Ureter (tissue), 1 donor: ENCODE measurements around the gene FOXL3. TPM values are rescaled to one million over a fixed set of nuclear protein-coding genes. Genes with fewer than 3 reads are reported as not detected.

ENCODE experiments used
- DNase-seq: peaks from one replicate; pipeline ENCODE4 v3.0.0-alpha.2; 2020; ENCODE audit warnings: low spot score
- total RNA-seq: library from RNA; stranded (reverse); gene quantifications from one replicate; pipeline ENCODE4 v1.2.4, GENCODE V29; 2023
- donor health status: DM: yes; HTN: yes; CAD: no.

FOXL3 gene
- total RNA-seq, 1 donor from 2014 or later, result not detected

DNA sequence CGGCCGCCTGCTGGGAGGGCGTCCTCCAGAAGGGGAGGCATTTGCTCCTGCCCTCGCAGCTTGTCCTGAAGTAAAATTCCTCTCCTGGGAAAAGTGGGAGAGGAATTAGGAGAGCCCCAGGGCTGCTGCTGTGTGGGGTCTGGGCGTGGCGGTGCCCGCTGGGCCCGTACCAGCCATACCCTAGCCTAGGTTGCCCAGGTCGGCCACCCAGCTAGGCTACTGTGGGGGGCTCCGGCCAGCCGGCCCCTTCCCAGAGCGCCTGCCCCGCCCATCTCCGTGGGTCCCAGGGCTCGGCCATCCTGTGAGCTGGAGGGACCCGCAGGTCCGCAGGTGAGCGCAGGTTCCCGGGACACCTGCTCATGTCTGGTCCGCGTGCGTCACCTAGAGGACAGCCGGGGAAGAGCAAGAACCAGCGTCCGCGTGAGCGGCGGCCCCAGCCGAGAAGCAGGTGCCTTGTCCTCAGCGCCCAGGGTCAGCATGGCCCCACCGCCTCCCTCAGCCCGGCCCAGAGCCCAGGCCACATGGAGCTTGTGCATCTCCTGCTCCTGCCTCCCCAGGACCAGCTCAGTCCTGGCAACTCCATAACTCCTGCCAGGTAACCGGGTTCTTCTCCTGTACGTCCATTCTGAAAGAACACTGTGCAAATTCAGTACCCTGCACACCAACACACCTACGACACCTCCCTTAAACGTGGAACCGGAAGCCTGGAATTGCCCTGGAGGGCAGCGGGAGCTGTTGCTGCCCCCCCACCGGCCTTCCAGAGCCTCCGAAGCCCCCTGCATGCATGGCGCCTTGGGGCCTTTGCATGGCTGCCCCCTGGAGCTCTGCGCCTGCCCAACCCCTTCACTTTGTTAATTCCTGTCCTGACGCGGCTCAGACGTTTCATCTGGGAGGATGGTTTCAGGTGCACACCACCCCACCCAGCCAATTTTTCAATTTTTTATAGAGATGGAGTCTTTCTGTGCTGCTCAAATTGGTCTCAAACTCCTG lies 22.8 kb upstream of the FOXL3 start:
- no peak for DNase-seq

DNA sequence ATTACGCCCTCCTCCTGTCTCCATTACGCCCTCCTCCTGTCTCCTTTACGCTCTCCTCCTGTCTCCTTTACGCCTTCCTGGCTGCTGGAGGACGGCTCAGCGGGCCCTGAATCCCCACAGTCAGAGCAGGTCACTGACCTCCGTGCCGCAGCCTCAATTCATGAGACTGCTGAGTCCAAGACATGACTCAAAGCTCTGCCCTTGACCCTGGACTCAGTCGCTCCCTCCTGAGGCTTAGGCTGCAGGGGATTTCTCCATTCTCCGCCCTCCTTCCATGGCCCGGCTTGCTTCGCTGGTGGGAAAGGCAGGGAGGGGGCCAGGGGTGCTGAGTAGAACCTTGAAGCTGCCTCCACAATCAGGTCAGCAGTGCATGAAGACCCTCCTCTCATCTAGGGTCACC lies 21.0 kb upstream of the FOXL3 start:
- DNase-seq, result no peak

DNA sequence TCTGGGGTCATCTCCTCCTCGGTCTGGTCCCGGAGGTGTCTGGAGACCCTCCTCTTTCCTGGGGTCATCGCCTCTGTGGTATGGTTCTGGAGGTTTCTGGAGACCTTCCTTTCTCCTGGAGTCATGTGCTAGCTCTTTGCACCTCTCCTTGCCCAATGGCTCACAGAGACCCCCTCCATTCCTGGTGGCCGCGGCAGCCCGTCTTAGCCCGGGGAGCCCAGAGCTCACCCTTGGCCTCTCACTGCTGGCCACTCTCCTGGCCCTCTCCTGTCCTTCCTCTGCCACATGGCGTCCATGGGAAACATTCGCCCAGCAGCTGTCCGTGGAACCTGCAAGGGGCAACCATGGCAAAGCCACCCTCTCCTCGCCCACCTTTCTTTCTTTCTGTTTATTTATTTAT lies 20.2 kb upstream of the FOXL3 start:
- DNase-seq, result no peak

DNA sequence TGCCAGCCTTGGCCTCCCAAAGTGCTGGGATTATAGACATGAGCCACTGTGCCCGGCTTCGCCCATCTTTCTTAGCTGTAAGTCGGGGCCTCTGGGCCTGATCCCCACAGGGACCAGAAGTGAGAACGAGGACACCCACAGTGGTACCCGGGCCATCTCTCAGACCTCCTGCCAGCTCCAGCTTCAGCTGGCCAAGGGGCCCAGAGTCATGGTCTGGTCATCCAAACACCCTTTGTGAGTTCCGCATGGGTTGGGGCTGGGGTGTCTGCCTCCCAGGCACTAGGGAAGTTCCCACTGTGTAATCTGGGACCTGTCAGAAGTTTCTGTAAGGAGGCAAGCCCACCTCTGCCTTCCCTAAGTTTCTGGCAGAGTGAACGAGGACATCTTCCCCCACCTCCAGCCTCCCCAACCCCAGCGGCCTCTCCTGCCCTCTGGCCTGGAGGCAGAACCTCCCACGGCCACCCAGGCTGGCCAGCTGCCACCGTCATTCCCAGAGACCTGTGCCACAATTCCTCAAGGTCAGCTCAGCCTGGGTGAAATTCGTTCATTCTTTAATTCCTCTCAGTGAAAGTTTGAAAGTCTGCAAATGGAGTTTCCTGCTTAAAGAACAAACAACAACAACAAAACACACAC lies 19.5 kb upstream of the FOXL3 start:
- DNase-seq, result no peak

DNA sequence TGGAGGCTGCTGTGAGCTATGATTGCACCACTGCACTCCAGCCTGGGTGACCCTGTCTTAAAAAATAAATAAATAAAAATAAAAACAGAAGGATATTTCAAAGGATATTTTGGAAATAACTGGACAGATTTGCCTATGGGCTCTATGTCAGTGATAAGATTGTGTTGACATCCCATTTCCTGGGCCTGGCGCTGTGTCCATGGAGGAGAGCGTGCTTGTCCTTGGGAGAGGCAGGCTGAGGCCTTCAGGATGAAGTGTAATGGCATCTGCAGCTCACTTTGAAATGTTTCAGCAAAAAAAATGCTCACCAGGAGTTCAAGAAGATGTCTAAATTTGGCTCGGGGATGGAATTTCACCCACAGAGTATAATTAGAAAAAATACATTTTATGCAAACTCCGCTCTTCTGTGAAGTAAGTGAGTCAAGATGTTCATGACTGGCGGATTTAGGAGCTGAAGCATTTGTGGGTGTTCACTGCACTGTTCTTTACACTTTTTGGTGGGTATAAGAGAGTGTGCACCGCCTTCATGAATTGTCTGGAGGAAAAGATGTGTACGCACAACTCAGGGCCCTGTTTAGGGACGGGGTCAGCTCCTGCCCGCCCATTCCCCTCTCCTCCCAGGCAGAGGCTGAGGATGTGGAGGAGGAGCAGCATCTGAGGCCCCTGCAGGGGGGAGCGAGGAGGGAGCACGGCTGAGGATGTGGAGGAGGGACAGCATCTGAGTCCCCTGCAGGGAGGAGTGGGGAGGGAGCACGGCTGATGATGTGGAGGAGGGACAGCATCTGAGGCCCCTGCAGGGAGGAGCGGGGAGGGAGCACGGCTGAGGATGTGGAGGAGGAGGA lies 18.5 kb upstream of the FOXL3 start:
- DNase-seq, result no peak

DNA sequence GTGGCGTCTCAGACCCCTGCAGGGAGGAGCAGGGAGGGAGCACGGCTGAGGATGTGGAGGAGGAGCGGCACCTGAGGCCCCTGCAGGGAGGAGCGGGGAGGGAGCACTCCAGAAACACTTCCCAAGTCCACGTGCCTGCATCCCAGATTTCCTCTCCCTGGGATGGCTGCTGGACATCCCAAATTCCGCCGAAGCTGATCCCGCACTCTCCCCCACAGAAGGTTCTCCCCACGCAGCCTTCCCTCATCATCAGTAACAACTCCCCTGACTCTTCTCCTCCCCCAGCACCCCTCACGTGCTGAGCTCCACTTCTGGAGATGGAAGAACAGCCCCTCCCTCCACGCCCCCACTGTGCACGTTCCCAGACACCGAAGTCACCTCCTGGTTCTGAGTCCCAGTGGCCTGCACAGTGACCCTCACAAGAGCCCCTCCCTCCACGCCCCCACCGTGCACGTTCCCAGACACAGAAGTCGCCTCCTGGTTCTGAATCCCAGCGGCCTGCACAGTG lies 17.8 kb upstream of the FOXL3 start:
- DNase-seq, result no peak

DNA sequence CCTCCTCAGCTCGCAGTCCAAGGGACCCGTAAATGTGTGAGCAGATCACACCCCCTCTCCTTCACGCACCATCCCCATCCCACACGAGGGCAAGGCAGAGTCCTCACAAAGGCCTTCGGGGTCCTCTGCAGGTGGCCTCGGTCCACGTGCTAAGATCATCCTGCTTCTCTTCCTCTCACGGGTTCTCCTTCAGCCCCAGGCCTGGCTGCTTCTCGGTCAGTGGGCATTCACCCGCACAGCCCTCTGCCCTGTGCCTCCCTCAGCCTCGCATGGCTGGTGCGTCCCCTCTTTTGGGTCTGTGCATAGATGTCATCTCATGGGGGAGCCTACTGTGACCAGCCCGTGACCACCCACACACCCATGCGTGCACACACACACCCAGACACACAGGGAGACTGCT lies 17.3 kb upstream of the FOXL3 start:
- no peak for DNase-seq

DNA sequence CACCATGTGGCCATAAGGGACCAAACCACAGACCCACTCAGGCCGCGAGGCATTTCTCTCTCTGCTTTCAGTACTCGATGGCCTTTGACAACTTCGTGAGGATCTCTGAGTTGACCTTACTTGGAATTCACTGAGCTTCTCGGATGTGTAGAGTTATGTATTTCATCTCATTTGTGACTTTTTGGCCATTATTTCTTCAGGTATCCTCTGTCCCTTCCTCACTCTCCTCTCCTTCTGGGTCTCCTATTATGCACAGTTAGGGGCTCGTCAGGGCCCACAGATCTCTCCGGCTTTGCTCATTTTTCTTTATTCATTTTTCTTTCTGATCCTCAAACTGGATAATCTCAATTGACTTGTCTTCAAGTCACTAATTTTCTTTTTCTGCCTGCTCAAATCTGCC lies 16.6 kb upstream of the FOXL3 start:
- no peak for DNase-seq

DNA sequence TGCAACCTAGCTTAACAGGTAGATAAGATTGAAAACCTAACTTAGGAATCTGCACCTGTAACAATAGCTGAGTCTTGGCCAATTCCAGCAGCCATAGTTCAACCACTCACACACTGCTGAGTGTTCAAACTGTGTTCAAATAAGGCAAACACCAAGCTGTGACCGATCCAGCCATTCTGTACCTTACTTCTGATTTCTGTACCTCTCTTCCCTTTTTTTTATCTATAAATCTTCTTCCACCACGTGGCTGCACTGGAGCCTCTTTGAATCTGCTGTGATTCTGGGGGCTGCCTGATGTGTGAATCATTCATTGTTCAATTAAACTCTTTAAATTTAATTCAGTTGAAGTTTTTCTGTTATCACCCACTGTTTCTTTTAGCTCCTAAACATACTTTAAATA lies 15.7 kb upstream of the FOXL3 start:
- no peak for DNase-seq

DNA sequence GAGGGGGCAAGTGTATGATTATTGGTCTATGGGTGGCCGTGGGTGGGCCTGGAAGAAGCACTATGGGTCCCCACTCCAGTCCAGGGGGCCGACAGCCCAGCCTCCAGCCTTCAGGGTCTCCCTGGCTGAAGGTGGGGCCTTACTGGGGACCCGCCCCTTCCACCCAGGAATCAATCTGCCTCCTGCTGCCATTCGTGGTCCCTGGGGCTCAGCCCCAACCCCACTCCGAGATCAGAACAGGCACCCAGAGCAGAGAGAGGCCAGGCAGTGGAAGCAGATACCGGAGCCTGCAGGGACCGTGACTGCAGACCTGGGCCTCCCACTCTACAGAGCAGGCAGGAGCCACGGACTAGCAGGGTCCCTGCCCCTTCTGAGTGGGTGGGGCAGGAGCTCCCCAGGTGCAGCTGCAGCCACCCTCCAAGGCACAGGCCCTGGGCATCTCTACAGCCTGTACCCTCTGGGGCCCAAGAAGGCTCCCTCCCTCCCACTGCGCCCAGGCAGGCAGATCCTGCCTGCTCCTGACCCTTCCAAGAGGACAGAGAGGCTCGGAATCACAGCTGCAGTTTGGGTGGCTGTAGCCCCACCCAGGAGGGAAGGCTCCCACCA lies 13.6 kb upstream of the FOXL3 start:
- no peak for DNase-seq

DNA sequence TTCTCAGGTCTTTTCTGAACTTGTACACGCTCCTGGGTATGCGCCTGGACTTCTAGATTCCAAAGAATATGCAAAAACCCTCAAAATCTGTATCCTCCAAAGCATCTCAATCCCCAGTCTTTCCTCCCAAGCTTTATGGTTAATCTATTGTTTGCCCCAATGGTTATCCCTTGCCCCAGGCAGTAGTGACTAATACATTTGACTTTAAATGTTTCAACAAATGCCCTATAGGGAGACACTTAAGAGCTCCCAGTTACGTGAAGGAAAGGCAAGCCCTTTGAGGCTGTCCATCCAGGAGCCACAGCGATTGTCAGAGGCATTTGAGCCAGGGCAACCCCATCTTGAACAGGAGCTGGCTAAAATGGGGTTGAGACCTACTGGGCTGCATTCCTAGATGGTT lies 12.7 kb upstream of the FOXL3 start:
- no peak for DNase-seq

DNA sequence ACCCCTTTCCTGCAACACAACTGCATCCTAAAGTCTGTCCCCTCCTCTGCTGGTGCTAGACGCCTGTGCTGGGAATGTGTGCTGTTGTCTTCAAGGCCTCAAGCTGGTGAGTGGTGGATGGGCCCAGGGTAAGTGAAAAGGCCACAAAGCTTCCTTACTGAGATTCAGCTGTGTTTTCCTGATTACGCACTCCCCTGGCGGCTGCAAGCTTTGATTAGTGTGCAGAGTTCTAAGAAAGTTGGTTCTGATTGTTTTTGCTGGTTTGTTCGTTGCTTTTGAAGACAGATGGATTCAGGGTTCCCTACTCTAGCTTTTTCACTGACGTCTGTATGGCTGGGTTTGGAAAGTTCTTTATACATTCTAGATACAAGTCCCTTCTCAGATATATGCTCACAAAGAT lies 11.9 kb upstream of the FOXL3 start:
- no peak for DNase-seq

DNA sequence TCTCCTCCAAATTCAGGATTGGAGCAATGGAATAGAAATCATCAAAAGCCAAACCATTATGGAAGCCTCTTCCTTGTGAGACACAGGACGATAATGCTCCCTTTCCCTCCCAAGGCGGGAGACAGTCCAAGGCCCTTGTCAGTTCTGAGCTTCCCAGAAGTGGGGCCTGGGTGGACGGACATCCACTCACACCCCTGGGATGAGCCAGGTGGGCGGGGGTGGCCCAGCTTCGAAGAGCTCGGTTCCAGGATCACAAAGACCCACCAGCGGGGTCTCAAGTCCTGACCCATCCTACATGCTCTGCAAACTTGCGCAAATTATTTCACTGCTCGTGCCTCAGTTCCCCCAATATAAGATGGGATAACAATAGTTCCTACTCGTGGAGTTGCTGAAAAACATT lies 10.1 kb upstream of the FOXL3 start:
- DNase-seq, result no peak

DNA sequence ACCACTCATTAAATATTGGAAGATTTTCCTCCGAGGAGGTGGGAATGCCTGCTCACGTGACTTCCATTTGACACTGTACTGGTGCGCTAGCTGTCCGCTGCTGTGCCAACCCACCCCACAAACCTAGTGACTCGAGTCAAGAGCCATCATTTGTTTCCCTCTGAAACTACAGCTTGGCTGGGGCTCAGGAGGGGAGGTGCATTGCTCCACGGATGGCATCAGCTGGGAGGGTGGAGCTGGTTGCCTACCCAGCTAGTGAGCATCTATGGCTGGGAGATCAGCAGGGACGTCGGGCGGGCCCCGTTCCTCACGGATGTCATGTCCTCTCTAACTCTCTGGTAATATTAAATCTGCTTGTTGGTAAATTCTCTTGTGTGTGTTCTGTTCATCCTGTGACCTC lies 9.5 kb upstream of the FOXL3 start:
- DNase-seq, result no peak

DNA sequence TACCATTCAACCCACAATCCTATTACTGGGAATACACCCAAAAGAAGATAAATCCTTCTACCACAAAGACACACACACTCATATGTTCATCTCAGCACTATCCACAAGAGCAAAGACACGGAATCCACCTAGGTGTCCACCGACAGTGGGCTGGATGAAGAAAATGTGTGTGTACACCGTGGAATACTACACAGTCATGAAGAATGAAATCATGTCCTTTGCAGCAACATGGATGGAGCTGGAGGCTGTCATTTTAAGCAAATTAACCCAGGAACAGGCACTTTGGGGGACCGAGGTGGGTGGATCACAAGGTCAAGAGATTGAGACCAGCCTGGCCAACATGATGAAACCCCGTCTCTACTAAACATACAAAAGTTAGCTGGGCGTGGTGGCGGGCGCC lies 8.3 kb upstream of the FOXL3 start:
- no peak for DNase-seq

DNA sequence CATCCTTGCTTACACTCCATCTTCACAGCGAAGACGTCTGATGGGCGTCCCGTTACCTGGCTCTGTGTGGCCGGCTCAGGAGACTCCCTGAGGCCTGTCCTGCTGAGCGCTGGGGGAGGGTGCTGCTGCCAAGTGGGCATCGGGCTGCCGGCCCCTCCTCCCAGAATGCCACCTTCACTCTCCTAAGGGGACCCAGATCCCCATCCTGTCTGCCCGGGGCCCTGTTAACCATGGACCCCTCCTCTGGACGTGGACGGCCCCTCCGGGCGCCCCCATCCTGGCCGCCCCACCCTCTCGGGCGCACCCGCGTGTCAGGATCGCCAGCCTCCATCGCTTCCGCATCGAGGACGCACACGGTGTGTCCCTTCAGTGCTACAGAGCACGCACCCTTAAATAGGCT lies 7.3 kb upstream of the FOXL3 start:
- DNase-seq, result no peak

DNA sequence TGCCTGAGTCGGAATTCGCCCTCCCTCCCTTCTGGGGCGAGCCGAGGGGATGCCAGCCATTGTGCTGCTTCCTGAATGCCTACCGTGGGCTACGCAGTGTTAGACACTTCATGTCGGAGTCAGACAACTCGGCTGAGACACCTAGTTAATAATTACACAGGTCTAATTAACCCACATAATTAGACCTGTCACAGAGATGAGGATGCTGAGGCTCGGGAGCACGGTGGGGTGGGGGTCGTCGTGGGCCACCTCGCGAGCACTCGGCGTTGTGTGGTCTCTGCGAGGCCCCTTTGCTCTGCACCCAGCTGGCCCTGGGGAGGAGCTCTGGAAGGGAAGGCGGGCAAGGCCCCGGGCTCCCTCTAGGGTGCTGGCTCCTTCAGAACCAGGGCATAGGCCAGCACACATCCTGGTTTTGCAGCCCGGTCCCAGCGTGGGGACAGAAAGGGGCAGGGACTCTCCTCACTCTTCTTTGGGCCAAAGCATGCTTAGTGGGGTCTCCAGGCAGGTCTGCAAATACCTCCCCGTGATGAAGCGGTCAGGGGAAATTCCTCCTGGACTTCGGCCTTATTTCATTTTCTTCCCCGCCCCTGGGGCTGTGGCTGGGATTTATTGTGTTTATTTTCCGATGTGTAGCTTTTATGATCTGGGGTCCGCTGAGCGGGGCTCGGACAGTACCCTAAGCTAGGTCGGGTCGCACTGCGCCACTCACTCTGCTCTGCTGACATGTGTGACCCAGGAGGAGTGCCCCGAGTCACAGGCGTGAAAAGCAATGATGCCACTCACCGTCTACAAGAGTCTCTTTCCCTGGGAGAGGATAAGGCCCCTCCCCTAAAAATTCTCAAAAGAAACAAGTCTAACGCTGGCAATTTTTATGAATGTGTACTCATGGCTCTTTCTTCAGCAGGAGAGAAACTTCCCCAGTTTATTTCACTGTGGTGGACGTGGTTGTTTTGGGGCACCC lies 4.9 kb upstream of the FOXL3 start:
- no peak for DNase-seq

DNA sequence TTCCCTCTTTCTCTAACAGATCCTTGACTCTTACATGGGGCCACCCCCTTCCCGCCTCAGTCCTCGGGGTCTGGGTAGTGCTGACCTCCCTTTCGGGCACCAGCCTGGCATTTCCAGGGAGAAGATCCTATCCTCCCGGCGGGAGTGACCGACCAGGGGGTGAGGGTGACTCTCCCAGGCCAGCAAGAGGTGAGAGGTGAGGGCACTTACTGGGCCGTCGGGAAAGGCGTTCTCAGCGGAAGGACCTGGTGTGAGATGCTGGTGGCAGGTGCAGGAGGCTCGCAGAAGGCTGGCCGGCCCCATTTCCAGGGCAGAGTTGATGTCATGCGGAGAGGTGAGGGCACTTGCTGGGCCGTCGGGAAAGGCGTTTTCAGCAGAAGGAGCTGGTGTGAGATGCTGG lies 4.2 kb upstream of the FOXL3 start:
- no peak for DNase-seq

DNA sequence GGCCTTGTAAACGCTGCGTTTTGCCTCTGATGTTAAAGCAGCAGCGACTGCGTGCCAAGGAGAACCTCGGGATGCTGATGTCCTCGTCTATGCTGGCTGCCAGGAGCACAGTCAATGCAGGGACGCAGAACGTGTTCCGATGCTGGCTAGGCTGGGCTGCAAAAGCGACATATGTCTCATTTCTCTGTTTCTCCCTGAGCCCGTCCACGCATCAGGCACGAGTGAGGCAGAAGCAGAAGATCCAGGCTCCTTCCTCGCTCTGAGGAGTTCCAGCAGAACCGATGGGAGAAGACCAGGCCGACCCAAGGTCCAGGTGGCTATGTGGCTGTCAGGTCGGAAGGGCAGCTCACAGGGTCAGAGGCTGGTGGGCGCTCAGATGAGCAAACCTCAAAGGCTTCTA lies 3.7 kb upstream of the FOXL3 start:
- DNase-seq, result no peak

DNA sequence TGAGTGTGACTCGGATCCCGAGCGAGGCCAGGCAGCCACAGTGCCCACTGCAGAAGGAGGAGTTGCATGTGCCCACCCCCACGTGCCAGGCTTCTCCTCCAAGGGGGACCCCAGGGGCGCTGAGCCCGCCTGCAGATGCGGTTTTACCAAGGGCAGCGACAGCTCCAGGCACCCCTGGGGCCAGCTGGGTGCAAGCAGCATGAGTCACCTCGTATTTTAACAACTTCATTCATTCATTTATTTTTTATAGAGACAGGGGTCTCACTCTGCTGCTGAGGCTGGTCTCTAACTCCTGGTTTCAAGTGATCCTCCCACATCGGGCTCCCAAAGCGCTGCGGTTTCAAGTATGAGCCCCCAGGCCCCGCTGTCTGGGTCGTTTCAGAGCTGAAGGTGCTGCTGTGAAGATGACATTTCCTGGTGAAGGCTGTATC lies 1.3 kb upstream of the FOXL3 start:
- DNase-seq, result no peak
